Myocyte (in vitro differentiated cells): ENCODE measurements around the gene MYH9. TPM values are rescaled to one million over a fixed set of nuclear protein-coding genes. Genes with fewer than 3 reads are reported as not detected.
A peak's percentile ranks its signal among the peaks of the same experiment; 100 is the strongest.

Experiments used
- DNase-seq: peaks from one replicate; pipeline ENCODE4 v3.0.0-alpha.2; 2012; ENCODE audit warnings: low read depth
- total RNA-seq: library from RNA; depleted of rRNA; stranded (reverse); fragments of >200 nt; gene quantifications from 2 replicates; pipeline ENCODE4 v1.2.3, GENCODE V29; 2014

Gene MYH9
- total RNA-seq, 1 donor from 2014 or later = 242 TPM

GRCh38 chr22:36386900-36387708, 663 bp downstream of the MYH9 start:
- peak; percentile 57 for DNase-seq

GRCh38 chr22:36386351-36386899, 1.3 kb downstream of the MYH9 start:
- peak; percentile 52 for DNase-seq

DNA sequence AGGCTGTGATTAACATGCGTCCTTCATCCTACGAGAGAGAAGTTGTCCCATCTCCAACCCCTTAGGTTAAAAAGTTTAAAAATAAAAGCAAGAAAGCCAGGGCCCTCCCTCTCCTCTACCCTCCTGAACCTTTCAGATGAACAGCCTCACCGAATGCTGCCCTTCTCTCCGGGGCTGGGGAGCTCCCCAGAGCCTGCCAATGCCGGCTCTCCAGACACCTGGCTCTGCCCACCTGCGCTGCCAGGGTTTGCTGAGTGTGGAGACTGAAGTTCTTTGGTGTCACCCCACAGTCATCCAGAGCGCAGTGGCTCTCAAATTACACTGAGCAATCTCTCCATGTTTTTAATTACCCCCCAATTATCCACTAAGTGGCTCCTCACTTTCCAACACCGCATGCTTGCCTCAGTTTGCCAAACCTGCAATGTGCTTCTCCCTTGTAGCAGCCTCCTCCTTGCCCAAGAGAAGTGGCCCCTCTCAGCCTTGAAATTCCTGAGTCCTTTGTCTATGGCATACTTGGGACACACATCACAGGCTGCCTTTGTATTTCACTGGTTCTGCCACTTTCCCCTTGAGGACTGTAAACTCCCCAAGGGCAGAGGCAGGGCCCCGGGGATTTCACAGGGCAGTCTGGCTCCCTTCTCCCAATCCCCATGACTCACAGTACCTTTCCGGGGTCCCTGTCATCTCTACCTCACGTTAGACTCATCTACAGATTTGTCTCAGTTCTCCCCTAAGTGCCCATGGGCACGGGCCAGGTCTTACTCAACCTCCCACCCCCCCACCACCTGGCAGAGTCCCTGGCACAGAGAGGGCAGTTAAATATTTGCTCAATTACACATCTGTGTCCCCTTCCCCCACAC, 2.0 kb downstream of the MYH9 start:
- peak; percentile 66 for DNase-seq

GRCh38 chr22:36384766-36385481, 2.8 kb downstream of the MYH9 start:
- peak; percentile 40 for DNase-seq

GRCh38 chr22:36383110-36383581, 4.6 kb downstream of the MYH9 start:
- DNase-seq = peak; percentile 87

GRCh38 chr22:36381513-36382128, 6.1 kb downstream of the MYH9 start:
- no peak for DNase-seq

DNA sequence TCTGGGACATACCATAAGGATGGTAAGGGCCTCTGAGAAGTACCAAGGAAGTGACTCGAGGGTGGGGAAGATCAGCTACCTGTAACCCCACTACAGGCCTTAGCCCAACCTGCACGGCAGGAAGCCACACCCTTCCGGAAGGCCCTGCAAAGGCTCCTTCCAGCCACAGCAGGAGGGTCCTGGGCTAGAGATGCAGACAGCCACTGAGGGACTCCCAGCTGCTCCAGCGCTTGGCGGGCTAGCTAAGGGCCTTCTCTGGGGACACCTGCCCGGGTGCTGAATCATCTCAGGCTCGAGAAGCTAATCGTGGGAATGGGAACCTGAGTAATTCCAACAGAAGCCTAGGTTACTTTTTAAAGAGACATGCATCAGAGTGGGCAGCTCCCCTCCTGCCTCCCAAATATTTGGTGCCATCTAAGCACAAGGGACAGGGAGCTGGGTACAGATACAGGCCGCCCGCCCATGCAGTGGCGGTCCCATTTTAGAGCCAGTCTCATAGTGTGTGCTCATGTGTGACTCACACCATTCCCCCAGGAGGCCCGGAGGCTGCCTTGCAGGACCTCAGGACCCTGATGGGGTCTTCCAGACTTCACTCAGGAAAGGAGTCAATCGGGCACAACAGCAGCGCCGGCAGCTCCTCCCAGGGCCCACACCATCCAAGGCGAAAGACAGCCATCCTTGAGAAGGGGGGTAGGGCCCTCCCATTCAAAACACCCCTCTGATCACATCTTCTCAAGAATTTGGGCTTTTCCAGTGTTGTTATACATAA, 8.0 kb downstream of the MYH9 start:
- peak; percentile 56 for DNase-seq

GRCh38 chr22:36378869-36379217, 8.9 kb downstream of the MYH9 start:
- no peak for DNase-seq

DNA sequence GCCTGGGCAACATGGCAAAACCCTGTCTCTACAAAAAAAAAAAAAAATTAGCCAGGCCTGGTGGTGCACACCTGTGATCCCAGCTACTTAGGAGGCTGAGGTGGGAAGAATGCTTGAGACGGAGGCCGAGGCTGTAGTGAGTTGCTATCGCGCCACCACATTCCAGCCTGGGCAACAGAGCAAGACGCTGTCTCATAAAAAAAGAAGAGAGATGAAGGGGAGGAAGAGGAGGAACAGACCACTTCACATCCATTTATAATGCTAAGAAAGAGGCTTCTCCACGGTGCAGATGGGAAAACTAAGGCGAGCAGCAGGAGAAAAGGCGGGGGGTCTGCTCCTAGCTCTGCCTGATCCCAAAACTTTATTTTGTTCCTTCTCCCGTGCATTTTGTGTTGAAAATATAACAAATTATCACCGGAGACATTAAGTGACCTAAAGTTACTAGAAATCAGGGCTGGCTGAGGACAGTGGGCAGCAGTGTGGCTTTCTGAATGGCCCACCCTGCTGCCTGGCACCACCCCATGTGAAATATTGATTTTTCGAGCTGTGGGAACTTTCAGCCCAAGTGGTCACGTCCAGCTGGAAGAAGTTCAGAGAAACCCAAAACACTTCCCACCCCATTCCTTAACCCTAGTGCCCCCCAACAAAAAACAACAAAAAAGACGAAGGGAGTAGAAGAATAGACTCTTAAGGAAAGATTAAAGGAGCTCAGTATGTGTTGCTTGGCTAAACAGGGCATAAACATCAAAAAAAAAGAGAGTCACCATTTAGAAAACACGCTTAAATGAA, 9.5 kb downstream of the MYH9 start:
- no peak for DNase-seq

DNA sequence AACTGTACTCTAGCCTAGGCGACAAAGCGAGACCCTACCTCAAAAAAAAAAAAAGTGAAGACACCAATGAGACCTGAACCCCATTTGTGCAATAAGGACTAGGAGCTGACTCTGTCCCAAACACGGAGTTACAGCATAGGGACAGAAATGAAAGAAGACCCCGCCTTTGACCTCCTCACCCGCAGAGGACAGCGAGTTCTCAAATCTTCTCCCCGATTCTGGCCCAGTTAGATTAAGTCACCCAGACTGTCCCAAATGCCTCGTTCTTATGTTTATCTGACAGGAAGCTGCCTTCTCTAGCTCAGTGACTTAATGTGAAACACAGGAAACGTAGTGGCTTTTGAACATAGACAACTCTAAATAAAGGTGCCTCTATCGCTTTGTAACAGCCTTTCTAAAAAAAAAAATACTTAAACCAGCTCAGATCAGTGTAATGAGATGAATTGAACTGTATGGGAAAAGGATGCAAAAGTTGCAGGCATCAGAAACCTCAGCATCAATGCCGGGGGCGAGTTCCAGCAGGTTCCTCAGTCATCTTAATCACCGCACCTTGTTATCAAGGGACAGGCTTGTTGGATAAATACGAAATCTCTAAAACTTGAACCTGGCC, 10.6 kb downstream of the MYH9 start:
- no peak for DNase-seq

DNA sequence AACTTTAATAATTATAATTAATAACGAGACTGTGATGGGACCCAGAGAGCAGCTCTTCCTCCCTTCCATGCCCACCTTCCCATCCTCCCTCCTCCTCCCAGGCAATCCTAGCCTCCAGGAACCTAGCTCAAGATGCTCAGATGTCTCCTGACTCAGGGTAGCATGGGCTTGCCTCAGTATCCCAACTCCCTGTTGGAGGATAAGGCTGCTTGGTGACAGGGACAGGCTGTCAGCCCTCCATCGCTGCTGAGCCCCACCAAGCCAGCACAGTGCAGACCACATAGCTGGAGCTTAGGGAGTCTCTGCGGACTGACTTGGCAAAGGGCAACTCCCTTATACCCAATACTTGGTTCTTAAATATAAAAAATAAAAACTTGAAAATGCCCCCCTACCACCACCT, 11.5 kb downstream of the MYH9 start:
- DNase-seq = no peak

- DNase-seq = no peak
Observed at GRCh38 chr22:36375071-36375980, 12.4 kb downstream of the MYH9 start.

GRCh38 chr22:36374603-36375024, 13.2 kb downstream of the MYH9 start:
- DNase-seq = no peak

GRCh38 chr22:36373258-36373579, 14.5 kb downstream of the MYH9 start:
- no peak for DNase-seq

DNA sequence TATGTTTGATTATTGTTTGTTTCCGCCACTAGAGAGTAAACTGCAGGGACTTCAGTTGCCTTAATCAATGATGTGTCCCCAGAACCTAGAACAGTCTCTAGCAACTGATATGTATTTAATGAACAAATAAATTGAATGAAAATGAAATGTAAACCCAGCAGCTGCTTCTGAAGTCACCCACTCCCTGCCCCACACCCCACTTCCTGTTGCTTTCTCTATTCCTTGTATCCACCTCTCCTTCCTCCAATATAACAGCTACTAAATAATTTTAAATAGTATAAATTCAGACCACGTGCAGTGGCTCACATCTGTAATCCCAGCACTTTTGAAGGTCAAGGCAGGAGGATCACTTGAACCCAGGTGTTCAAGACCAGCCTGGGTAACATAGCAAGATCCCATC, 15.8 kb downstream of the MYH9 start:
- no peak for DNase-seq

DNA sequence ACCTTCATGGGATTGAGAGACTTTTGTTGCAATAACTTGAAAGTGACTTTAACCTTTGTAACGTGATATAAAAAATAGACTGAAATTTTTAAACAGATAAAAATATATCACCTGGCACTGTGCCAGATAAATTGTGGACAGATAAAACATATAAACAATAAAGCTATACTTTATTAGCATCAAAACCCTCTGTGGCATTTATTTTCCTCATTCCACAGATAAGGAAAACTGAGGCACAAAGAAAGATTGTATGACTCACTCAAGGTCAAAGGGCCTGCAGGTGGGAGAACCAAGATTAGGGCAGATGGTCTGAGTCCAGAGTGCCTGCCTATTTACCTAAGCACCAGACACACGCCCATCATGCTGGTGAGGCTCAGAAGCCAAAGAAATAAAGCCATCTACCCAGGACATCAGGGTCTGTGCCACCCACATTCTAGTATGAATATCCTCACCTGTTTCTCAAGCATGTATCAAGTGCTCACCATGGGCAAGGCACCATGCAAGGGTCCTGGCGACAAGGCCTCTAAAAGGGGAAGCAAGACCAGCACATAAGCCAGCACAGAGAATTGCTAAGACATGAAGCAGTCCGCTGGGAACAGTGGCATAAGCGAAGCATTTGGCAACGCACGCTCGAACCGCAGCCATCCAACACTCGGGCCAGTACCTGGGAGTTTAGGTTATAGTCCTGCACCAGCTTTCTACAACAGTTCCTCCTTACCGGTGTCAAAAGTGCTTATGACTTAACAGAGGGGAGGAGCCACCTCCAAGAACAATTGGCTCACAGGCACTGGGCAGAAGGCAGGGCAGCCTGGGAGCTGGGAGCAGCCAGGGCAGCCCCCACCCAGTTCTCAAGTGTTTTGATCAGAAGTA, 17.6 kb downstream of the MYH9 start:
- DNase-seq = peak; percentile 62
